Measurements from ENCODE around the gene ACTR3.

GRCh38 chr2:113976277-113976928 lies 86.5 kb downstream of the ACTR3 start:
- no peak for TF ChIP-seq CTCF (conservative IDR thresholded peaks at IDR 0.05; ENCODE audit: low read depth in 2 of 2)
- no peak for TF ChIP-seq ZNF331 (CRISPR knock-in tag; IDR thresholded peaks at IDR 0.05; ENCODE audit: low read depth)
- TF ChIP-seq, protein P1, sequence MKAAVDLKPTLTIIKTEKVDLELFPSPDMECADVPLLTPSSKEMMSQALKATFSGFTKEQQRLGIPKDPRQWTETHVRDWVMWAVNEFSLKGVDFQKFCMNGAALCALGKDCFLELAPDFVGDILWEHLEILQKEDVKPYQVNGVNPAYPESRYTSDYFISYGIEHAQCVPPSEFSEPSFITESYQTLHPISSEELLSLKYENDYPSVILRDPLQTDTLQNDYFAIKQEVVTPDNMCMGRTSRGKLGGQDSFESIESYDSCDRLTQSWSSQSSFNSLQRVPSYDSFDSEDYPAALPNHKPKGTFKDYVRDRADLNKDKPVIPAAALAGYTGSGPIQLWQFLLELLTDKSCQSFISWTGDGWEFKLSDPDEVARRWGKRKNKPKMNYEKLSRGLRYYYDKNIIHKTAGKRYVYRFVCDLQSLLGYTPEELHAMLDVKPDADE (IDR thresholded peaks at IDR 0.05) = no peak
- no peak for TF ChIP-seq POLR2AphosphoS5 (IDR thresholded peaks at IDR 0.05; ENCODE audit: low read depth)
- TF ChIP-seq EZH2 (IDR thresholded peaks at IDR 0.05; ENCODE audit: low read depth, unreplicated experiment) = no peak
- TF ChIP-seq EZH2phosphoT487 (IDR thresholded peaks at IDR 0.05; ENCODE audit: unreplicated experiment) = no peak
- TF ChIP-seq JUNB (IDR thresholded peaks at IDR 0.05; ENCODE audit: unreplicated experiment) = no peak
- no peak for TF ChIP-seq CREB1 (CRISPR knock-in tag; IDR thresholded peaks at IDR 0.05; ENCODE audit: low read depth)

Data from GM23338 (cell line).